Measurements from ENCODE around the gene ZSWIM1.

Gene ZSWIM1

DNA sequence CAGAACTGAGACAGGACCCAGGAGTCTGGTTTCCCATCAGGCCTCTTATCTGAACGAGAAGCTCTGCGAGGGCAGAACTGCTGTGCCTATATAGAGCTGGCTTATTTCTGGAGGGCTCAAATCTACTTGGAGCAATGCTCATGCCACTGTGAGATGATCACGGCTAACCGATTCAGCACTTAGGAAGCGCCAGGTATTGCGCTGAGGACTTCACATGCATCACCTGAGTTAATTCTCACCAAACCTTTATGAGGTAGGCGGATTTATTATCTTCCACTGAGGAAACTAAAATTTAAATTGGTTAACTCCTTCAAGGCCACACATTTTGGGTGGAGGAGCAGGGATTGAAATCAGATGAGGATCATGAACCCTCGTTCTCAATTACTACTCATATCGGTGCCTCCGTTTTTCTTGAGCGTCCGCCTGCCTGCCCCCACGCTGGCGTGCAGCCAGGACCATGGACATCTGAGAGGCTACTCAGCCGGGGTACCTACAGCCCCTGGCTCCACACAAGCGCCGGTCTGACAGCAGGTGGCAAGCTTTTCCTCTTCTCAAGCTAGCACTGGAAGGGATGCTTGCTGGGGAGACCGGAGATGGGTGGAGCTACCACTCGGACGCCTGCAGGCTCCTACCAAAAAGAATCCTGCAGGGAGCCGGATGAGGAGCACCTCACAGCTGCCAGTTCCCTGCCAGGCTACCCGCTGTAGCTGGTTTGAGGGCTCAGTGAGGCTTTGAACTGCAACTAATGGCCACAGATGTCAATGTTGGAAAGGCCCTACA is 52.4 kb downstream of the ZSWIM1 start:
- DNase-seq: no peak

DNA sequence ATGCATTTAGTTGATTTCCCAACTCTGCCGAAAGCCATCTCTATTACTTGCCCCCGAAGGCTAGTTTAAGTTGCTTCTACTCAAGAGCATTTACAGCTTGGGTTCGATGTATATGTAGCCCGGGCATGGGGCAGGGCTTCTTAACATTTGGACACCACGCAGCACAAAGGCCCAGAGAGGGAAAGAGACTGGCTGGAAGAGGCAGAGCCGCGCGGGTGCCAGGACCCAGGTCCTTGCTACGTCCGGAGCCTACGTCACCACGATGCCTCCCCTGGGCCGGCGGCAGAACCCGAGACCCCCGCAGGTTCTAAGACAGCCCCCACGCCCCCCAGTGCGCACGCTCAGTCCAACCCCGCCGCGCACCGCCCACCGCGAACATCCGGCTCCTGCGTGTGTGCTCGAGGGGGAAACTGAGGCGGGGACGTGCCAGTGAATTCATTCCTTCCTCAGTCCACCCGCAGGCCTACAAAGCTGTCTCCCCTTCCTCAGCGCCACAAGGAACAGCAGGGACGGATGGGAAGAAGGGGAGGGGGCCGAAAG is 53.1 kb downstream of the ZSWIM1 start:
- no peak for DNase-seq

All from NCI-H1048 (cell line).